NCI-H2107 treated with DMSO at 0.1 percent for 48 hours (cell line): ENCODE measurements around the gene C5orf52.
"Not testable (repeated sequence)": the region's sequence is repeated elsewhere in the genome, so short reads cannot be mapped to it uniquely, and the experiment has no call there.

Source experiments
- DNase-seq: peaks from one replicate; lab custom pipeline; 2025; ENCODE audit not compliant: unreplicated experiment; lab: John Stamatoyannopoulos, UW

The C5orf52 gene

GRCh38 chr5:157677931-157678330 lies 6.6 kb downstream of the C5orf52 start:
- DNase-seq = no peak

DNA sequence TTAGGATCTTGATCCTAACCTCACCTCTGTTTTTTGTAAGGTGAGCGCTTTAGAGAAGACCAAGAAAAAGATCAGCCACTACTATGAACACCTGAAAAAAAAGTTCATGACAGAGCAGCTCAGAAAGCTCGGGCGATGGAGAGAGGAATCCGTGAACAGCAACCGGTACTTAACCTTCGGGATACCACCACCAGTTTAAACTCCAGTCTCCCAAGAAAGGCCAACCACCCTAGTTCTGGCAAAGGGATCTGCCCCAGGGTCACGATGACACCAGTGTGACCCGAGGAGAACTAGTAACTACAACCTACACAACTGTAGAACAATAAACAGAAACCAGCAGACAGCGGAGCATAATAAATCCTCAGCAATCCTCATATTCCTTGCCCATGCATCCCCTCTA lies 8.5 kb downstream of the C5orf52 start:
- no peak for DNase-seq

- no peak for DNase-seq
Measured at GRCh38 chr5:157680239-157680638, 8.9 kb downstream of the C5orf52 start.

DNA sequence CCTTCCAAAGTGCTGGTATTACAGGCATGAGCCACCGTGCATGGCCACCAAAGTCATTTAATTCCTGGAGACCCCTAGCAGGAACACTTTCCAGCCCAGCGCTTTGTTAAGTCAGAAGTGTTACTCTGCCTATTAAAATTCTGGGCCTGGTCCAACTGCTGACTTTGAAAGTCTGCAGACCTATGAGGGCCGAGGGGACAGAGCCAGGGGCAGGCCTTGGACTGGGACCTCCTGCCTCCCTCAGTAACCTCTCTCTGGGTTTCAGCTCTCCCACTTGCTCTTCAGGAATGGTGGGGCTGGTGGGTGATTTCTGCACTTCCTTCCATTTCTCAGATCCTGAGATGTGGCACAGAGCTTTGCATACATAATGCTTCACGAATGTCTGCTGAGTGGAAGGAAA lies 9.7 kb downstream of the C5orf52 start:
- DNase-seq = no peak

- DNase-seq = no peak
Measured at GRCh38 chr5:157682257-157682656, 10.9 kb downstream of the C5orf52 start.

DNA sequence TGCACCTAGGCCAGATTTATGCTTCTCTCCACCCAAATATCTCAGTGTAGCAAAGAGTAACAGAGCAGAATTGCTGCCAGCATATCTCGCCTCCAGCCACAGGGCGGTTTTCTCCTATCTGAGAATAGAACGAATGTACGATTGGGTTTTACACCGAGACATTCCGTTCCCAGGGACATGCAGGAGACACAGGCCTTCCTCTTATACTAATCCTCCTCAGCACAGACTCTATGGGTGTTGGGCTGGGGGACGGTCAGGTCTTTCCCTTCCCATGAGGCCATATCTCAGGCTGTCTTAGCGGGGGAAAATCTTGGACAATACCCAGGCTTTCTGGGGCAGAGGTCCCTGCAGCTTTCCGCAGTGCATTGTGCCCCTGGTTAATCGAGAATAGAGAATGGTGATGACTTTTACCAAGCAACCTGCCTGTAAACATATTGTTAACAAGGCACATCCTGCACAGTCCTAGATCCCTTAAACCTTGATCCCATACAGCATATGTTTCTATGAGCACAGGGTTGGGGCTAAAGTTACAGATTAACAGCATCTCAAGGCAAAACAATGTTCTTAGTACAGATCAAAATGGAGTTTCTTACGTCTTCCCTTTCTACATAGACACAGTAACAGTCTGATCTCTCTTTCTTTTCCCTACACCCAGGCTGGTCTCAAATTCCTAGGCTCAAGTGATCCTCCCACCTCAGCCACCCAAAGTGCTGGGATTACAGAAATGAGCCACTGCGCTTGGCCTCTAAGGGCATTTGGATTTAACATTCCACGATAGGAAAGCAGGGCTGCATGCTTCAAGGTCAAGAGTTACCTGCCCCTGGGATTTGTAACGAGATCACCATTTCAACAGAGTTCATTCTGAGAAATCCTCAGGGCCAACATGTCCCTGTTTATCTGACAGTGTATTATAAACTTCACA lies 15.2 kb downstream of the C5orf52 start:
- not testable (repeated sequence) for DNase-seq

- no peak for DNase-seq
Measured at GRCh38 chr5:157687198-157687554, 15.8 kb downstream of the C5orf52 start.

GRCh38 chr5:157689942-157690689 lies 18.8 kb downstream of the C5orf52 start:
- no peak for DNase-seq

- DNase-seq = no peak
Measured at GRCh38 chr5:157690690-157691433, 19.5 kb downstream of the C5orf52 start.

DNA sequence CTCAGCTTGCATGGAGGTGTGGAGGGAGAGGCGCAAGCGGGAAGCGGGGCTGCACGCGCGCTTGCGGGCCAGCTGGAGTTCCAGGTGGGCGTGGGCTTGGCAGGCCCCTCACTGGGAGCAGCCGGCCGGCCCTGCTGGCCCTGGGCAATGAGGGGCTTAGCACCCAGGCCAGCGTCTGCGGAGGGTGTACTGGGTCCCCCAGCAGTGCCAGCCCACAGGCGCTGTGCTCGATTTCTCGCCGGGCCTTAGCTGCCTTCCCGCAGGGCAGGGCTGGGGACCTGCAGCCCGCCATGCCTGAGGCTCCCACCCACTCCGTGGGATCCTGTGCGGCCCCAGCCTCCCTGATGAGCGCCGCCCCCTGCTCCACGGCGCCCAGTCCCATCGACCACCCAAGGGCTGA lies 22.5 kb downstream of the C5orf52 start:
- DNase-seq = not testable (repeated sequence)

- DNase-seq = not testable (repeated sequence)
Measured at GRCh38 chr5:157696154-157696553, 24.8 kb downstream of the C5orf52 start.

- not testable (repeated sequence) for DNase-seq
Measured at GRCh38 chr5:157698674-157699073, 27.3 kb downstream of the C5orf52 start.

GRCh38 chr5:157703736-157704135 lies 32.4 kb downstream of the C5orf52 start:
- DNase-seq = no peak

DNA sequence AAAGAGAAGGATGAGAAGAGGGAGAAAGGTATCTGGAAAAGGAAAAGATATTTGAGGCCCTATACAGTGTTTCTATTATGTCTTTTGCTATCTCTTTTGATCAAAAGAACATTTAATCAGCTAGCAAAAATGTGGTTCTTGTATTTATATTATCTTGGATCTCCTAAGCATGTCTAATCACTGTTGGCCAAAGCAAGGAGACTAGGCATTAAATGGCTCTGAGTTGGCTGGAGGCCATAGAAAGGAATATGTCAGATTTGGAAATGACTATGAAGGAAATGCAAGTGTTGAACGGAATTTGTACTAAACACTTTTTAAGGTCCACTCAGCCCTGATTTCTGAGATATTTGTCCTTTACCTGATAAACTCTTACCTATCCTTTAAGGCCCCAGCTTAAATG lies 37.5 kb downstream of the C5orf52 start:
- no peak for DNase-seq

DNA sequence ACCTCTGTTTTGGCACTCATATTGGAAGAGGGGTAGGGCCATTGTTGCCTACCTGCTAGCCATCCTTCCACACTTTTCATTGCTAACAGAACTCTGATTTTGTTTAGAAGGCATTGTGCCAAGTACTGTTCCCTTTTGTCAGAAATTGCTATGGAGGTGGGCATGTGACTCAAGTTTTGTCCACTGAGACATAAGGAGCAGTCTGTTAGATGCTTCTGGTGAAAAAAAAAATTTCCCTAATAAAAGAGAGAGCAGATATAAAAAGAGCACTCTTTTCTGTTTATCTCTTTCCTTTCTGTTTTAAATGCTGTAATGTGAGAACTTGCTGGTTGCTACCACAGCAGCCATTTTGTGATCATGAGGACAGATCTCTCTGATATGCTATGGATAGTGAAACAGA lies 38.0 kb downstream of the C5orf52 start:
- no peak for DNase-seq

- no peak for DNase-seq
Measured at GRCh38 chr5:157710431-157710830, 39.1 kb downstream of the C5orf52 start.

DNA sequence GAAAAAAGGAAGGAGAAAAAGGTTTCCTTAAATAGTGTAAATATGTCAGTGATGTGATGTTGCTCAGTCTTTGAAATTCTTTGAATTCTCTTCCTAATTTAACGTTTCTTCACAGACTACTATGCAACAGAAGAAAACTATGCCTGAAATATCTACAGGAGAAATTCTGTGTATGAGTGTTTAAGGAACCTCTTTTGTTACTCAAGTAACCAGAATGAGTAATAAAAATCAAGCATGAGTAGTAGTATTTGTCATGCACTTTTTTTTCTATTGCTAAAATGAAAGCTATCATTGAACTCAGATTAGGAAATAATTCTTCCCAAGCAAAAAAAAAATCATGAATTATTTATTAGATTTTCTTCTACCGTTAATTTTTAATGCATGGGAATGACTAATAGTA lies 39.5 kb downstream of the C5orf52 start:
- DNase-seq = no peak

DNA sequence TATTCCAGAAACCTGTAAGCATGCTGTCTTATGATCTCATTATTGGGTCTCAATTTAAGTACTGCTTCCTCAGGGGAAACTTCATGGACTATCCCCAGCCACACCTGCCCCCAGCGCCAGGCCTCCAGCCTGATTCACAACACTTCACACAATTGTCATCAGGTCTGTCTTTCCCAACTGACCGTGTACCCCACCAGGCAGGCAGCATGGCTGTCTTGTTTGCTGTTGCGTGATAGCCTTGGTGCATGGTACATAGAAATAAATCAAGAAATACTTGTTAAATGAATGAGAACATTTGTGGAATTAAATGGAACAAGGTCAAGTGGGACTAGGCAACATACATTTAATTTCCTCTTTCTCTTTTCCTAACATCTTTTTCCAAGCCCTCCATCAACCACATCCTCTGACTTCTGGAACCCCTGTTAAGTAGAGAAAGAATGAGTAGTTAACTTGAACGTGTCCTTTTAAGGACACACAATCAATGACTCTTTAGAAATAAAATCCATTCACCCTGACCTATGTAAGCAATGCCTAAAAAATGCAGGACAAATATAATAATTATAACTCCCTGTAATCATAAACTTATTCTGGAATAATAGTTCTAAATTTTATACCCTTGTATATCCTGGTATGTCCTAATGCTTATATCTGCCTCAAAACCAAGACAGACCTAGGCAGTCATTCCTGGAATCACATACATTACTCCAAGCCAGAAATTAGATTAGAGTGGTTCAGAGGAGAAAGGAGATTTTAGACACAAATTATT lies 42.7 kb downstream of the C5orf52 start:
- no peak for DNase-seq

DNA sequence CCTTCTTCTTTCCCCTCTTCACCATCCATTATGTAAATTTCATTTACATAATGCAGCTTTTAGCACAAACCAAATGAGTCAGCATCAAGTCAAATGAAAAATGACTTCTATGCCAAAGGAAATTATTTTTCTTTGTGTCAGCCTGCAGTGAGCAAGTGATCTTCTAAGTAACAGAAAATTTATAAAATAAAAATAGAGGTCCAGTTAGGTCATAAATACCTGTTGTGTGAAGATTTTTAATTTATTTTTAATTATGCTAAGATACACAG lies 43.2 kb downstream of the C5orf52 start:
- DNase-seq = no peak

DNA sequence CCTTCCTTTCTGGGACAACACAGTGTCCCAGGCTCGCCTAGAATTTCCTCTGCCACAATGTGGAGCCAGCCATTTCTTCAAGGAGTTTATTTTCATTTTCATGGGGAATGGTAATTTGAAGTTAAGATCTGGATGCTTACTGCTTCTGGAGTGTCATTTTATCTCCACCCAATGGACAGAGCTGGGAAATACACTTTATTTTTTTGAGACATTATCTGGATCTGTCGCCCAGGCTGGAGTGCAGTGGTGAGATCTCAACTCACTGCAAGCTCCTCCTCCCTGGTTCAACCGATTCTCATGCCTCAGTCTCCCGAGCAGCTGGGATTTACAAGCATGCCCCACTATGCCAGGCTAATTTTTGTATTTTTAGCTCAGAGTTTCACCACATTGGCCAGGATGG lies 47.2 kb downstream of the C5orf52 start:
- DNase-seq = peak; percentile 5

DNA sequence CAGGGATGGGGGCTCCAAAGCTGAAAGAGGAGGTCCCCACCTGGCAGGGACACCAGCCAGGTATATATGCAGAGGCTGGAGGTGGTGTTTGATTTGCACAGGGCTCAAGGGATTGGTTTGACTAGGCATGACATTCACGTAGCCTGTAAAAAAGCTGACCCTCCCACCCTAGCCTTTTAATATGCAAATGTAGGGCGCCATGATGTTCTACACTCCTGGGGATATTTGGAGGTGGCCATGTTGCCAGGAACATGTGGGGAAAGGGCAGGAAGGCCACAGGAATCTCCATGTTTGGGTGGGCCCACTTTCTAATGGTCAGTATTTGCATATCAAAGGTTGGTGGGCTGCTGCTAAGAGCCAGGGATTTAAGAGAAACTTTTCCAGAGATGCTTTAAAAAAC lies 47.9 kb downstream of the C5orf52 start:
- DNase-seq = no peak
